SJSA1 (cell line): Measurements from ENCODE around the gene HS3ST4. TPM values are rescaled to one million over a fixed set of nuclear protein-coding genes. Genes with fewer than 3 reads are reported as not detected.

ENCODE experiments used
- DNase-seq, 2 experiments: peaks; one replicate each; pipeline ENCODE4 v3.0.0-alpha.2; 2015 to 2020; ENCODE audit warnings: low spot score in 2 of 2, low read depth in 1 of 2
- H3K27ac ChIP-seq: fragments of 250-450 bp; sonication (Bioruptor Pico); 2 replicates; pipeline ENCODE4 v1.5.1; 2020; ENCODE audit warnings: mild to moderate bottlenecking, moderate library complexity
- H3K27me3 ChIP-seq: fragments of 250-450 bp; sonication (Bioruptor Pico); replicated peaks from 2 replicates; pipeline ENCODE4 v1.5.1; 2020; ENCODE audit warnings: mild to moderate bottlenecking, moderate library complexity
- H3K36me3 ChIP-seq: fragments of 250-450 bp; sonication (Bioruptor Pico); 2 replicates; pipeline ENCODE4 v1.5.1; 2020; ENCODE audit warnings: mild to moderate bottlenecking
- H3K4me1 ChIP-seq: fragments of 250-450 bp; sonication (Bioruptor Pico); replicated peaks from 2 replicates; pipeline ENCODE4 v1.6.1; 2021; ENCODE audit warnings: mild to moderate bottlenecking
- H3K4me3 ChIP-seq: fragments of 250-450 bp; sonication (Bioruptor Pico); 2 replicates; pipeline ENCODE4 v1.5.1; 2020; ENCODE audit warnings: mild to moderate bottlenecking
- H3K9me3 ChIP-seq: fragments of 250-450 bp; sonication (Bioruptor Pico); replicated peaks from 2 replicates; pipeline ENCODE4 v1.5.1; 2020; ENCODE audit warnings: mild to moderate bottlenecking
- total RNA-seq: library from RNA; depleted of rRNA; stranded (reverse); fragments of >200 nt; shearing (Covaris generic); gene quantifications from 2 replicates; pipeline ENCODE4 v1.2.3, GENCODE V29; 2014

The HS3ST4 gene
- total RNA-seq, 1 experiment from 2014 or later = not detected

GRCh38 chr16:25966172-25967097, 274.7 kb downstream of the HS3ST4 start:
- Histone ChIP-seq H3K36me3 (no peaks in the 10 kb centered on the region), H3K9me3 (no peaks in the 10 kb centered on the region)
- DNase-seq = no peak

GRCh38 chr16:25977121-25977520, 285.4 kb downstream of the HS3ST4 start:
- Histone ChIP-seq H3K27ac (no peak overlapping the region), H3K4me1 (no peaks in the 10 kb centered on the region), H3K27me3 (peaks cover 3% of the 10 kb centered on the region; the same call in 1 of the 2 replicates), H3K36me3 (no peaks in the 10 kb centered on the region), H3K9me3 (no peaks in the 10 kb centered on the region), H3K4me3 (no peak overlapping the region)
- no peak for DNase-seq

More at GRCh38 chr16:25966172-25967097, 274.7 kb downstream of the HS3ST4 start:
- Histone ChIP-seq H3K4me3 (no peak overlapping the region), H3K27me3 (no peaks in the 10 kb centered on the region), H3K4me1 (no peaks in the 10 kb centered on the region), H3K27ac (no peak overlapping the region)

- no peak for DNase-seq
- Histone ChIP-seq H3K36me3 (no peaks in the 10 kb centered on the region), H3K27me3 (peaks cover 3% of the 10 kb centered on the region; the same call in 1 of the 2 replicates), H3K4me1 (no peaks in the 10 kb centered on the region), H3K4me3 (no peak overlapping the region), H3K27ac (no peak overlapping the region), H3K9me3 (no peaks in the 10 kb centered on the region)
Observed at GRCh38 chr16:25978218-25978617, 286.5 kb downstream of the HS3ST4 start.

- Histone ChIP-seq H3K36me3 (no peaks in the 10 kb centered on the region), H3K4me1 (no peaks in the 10 kb centered on the region), H3K27me3 (no peaks in the 10 kb centered on the region), H3K4me3 (no peak overlapping the region), H3K9me3 (no peaks in the 10 kb centered on the region), H3K27ac (no peak overlapping the region)
- DNase-seq = no peak
Observed at GRCh38 chr16:25988084-25988483, 296.3 kb downstream of the HS3ST4 start.

GRCh38 chr16:25988882-25989281, 297.1 kb downstream of the HS3ST4 start:
- H3K36me3 ChIP-seq = no peaks in the 10 kb centered on the region
- DNase-seq = no peak
- H3K4me1 ChIP-seq = no peaks in the 10 kb centered on the region
- H3K9me3 ChIP-seq = no peaks in the 10 kb centered on the region
- no peaks in the 10 kb centered on the region for H3K27me3 ChIP-seq
- H3K4me3 ChIP-seq = no peak overlapping the region
- no peak overlapping the region for H3K27ac ChIP-seq

GRCh38 chr16:25996052-25996451, 304.3 kb downstream of the HS3ST4 start:
- DNase-seq = no peak

GRCh38 chr16:26005336-26005735, 313.6 kb downstream of the HS3ST4 start:
- no peak for DNase-seq
- Histone ChIP-seq H3K9me3 (no peaks in the 10 kb centered on the region), H3K4me1 (no peaks in the 10 kb centered on the region), H3K36me3 (no peaks in the 10 kb centered on the region), H3K27ac (no peak overlapping the region), H3K4me3 (no peak overlapping the region), H3K27me3 (no peaks in the 10 kb centered on the region)

More at GRCh38 chr16:25996052-25996451, 304.3 kb downstream of the HS3ST4 start:
- Histone ChIP-seq H3K36me3 (no peaks in the 10 kb centered on the region), H3K27ac (no peak overlapping the region), H3K9me3 (no peaks in the 10 kb centered on the region), H3K4me1 (no peaks in the 10 kb centered on the region), H3K4me3 (no peak overlapping the region), H3K27me3 (no peaks in the 10 kb centered on the region)

- no peaks in the 10 kb centered on the region for H3K36me3 ChIP-seq
- no peak for DNase-seq
- no peak overlapping the region for H3K27ac ChIP-seq
- no peaks in the 10 kb centered on the region for H3K4me1 ChIP-seq
- H3K27me3 ChIP-seq = no peaks in the 10 kb centered on the region
- no peak overlapping the region for H3K4me3 ChIP-seq
- H3K9me3 ChIP-seq = no peaks in the 10 kb centered on the region; the same call in 1 of the 2 replicates
Observed at GRCh38 chr16:26012376-26012775, 320.6 kb downstream of the HS3ST4 start.

GRCh38 chr16:26015776-26016175, 324.0 kb downstream of the HS3ST4 start:
- no peaks in the 10 kb centered on the region for H3K36me3 ChIP-seq
- H3K4me1 ChIP-seq = no peaks in the 10 kb centered on the region
- no peaks in the 10 kb centered on the region for H3K27me3 ChIP-seq

GRCh38 chr16:26016989-26017388, 325.2 kb downstream of the HS3ST4 start:
- Histone ChIP-seq H3K36me3 (no peaks in the 10 kb centered on the region), H3K9me3 (no peaks in the 10 kb centered on the region; the same call in 1 of the 2 replicates), H3K4me3 (no peak overlapping the region), H3K27ac (no peak overlapping the region), H3K4me1 (no peaks in the 10 kb centered on the region), H3K27me3 (no peaks in the 10 kb centered on the region)
- no peak for DNase-seq

More at GRCh38 chr16:26015776-26016175, 324.0 kb downstream of the HS3ST4 start:
- H3K27ac ChIP-seq = no peak overlapping the region
- no peaks in the 10 kb centered on the region; the same call in 1 of the 2 replicates for H3K9me3 ChIP-seq
- H3K4me3 ChIP-seq = no peak overlapping the region
- DNase-seq = no peak

GRCh38 chr16:26019381-26020242, 327.9 kb downstream of the HS3ST4 start:
- DNase-seq = no peak
- H3K27me3 ChIP-seq = no peaks in the 10 kb centered on the region

GRCh38 chr16:26026709-26027450, 335.1 kb downstream of the HS3ST4 start:
- Histone ChIP-seq H3K27ac (no peak overlapping the region), H3K9me3 (no peaks in the 10 kb centered on the region), H3K27me3 (no peaks in the 10 kb centered on the region), H3K36me3 (no peaks in the 10 kb centered on the region), H3K4me3 (no peak overlapping the region), H3K4me1 (no peaks in the 10 kb centered on the region)
- no peak for DNase-seq

More at GRCh38 chr16:26019381-26020242, 327.9 kb downstream of the HS3ST4 start:
- Histone ChIP-seq H3K36me3 (no peaks in the 10 kb centered on the region), H3K4me1 (no peaks in the 10 kb centered on the region), H3K27ac (no peak overlapping the region), H3K9me3 (no peaks in the 10 kb centered on the region; the same call in 1 of the 2 replicates), H3K4me3 (no peak overlapping the region)

GRCh38 chr16:26031286-26031685, 339.5 kb downstream of the HS3ST4 start:
- DNase-seq = no peak
- no peak overlapping the region for H3K4me3 ChIP-seq

More at GRCh38 chr16:26031286-26031685, 339.5 kb downstream of the HS3ST4 start:
- Histone ChIP-seq H3K27ac (no peak overlapping the region), H3K36me3 (no peaks in the 10 kb centered on the region), H3K27me3 (no peaks in the 10 kb centered on the region), H3K4me1 (no peaks in the 10 kb centered on the region), H3K9me3 (no peaks in the 10 kb centered on the region)
